GM23338 (cell line): ENCODE measurements around the gene LIG4.

Experiments
- CREB1 ChIP-seq: fragments of 250-450 bp; sonication (Bioruptor Pico); IDR thresholded peaks from 2 replicates; pipeline ENCODE4 v1.5.0; 2020; ENCODE audit warnings: low read depth, mild to moderate bottlenecking, moderate library complexity
- CTCF ChIP-seq, 2 experiments: fragments of 200-600 bp in 1 of 2; sonication (generic) in 1 of 2; conservative IDR thresholded peaks; 2 replicates each; pipeline versions ENCODE4 v1.5.1 to v1.6.1; 2016 to 2017; ENCODE audit warnings: antibody characterized with exemption in 2 of 2, low read depth in 2 of 2, mild to moderate bottlenecking in 2 of 2, moderate library complexity in 1 of 2
- EZH2 ChIP-seq: fragments of 200-600 bp; sonication (generic); IDR thresholded peaks from one replicate; pipeline ENCODE4 v1.8.0; 2017; ENCODE audit warnings: antibody characterized with exemption, mild to moderate bottlenecking, low read depth; ENCODE audit not compliant: unreplicated experiment
- EZH2phosphoT487 ChIP-seq: fragments of 200-600 bp; sonication (generic); IDR thresholded peaks from one replicate; pipeline ENCODE4 v1.8.1; 2018; ENCODE audit warnings: antibody characterized with exemption; ENCODE audit not compliant: unreplicated experiment
- JUNB ChIP-seq: IDR thresholded peaks from one replicate; pipeline ENCODE4 v1.6.1; 2016; ENCODE audit warnings: antibody characterized with exemption; ENCODE audit not compliant: unreplicated experiment
- POLR2AphosphoS5 ChIP-seq: IDR thresholded peaks from 2 replicates; pipeline ENCODE4 v1.6.1; 2016; ENCODE audit warnings: antibody characterized with exemption, low read depth
- REST ChIP-seq: IDR thresholded peaks from one replicate; pipeline ENCODE4 v1.6.1; 2018; ENCODE audit warnings: antibody characterized with exemption; ENCODE audit not compliant: unreplicated experiment
- STAT1 ChIP-seq: IDR thresholded peaks from one replicate; pipeline ENCODE4 v1.6.1; 2016; ENCODE audit warnings: antibody characterized with exemption; ENCODE audit not compliant: unreplicated experiment
- ZNF462 ChIP-seq: fragments of 250-450 bp; sonication (Bioruptor Pico); IDR thresholded peaks from 2 replicates; pipeline ENCODE4 v1.5.0; 2020; ENCODE audit warnings: mild to moderate bottlenecking, moderate library complexity

GRCh38 chr13:108182652-108183051 lies 32.7 kb downstream of the LIG4 start:
- TF ChIP-seq EZH2 (no peak), CTCF (conservative IDR thresholded peaks at IDR 0.05; ENCODE audit: low read depth in 2 of 2) (no peak), JUNB (no peak), POLR2AphosphoS5 (no peak), REST (no peak), ZNF462 (CRISPR knock-in tag) (no peak), EZH2phosphoT487 (no peak), STAT1 (no peak), CREB1 (no peak)
